ENCODE measurements around the gene HSD3B7.

HSD3B7 gene

GRCh38 chr16:31033709-31034492, 48.9 kb downstream of the HSD3B7 start:
- Histone ChIP-seq H3K27ac (ENCODE audit: low read depth, low read length) (peak overlapping the region; percentile 96), H3K27me3 (ENCODE audit: control insufficient read depth in 5 of 5, insufficient read depth in 4 of 5, low read length in 5 of 5) (no peaks in the 10 kb centered on the region), H3K4me3 (ENCODE audit: low read depth in 1 of 5, low read length in 5 of 5) (peak overlapping the region; percentile 75 to 99 (median 97)), H3K9me3 (ENCODE audit: control insufficient read depth in 5 of 5, low read length in 5 of 5) (no peaks in the 10 kb centered on the region), H3K4me1 (ENCODE audit: control insufficient read depth in 5 of 5, insufficient read depth in 5 of 5, low read length in 5 of 5) (peaks cover 2 to 29% (median 25%) of the 10 kb centered on the region in 5 donors), H3K9ac (ENCODE audit: low read length in 5 of 5) (peak overlapping the region; percentile 56 to 98 (median 84)), H3K36me3 (ENCODE audit: control insufficient read depth in 5 of 5, insufficient read depth in 5 of 5, low read length in 5 of 5) (peaks cover 0 to 36% (median 27%) of the 10 kb centered on the region in 5 donors)

GRCh38 chr16:31036691-31037090, 51.7 kb downstream of the HSD3B7 start:
- Histone ChIP-seq H3K9me3 (ENCODE audit: control insufficient read depth in 5 of 5, low read length in 5 of 5) (no peaks in the 10 kb centered on the region), H3K27ac (ENCODE audit: low read depth, low read length) (no peak overlapping the region), H3K27me3 (ENCODE audit: control insufficient read depth in 5 of 5, insufficient read depth in 4 of 5, low read length in 5 of 5) (no peaks in the 10 kb centered on the region), H3K36me3 (ENCODE audit: control insufficient read depth in 5 of 5, insufficient read depth in 5 of 5, low read length in 5 of 5) (peaks cover 0 to 61% (median 48%) of the 10 kb centered on the region in 5 donors), H3K4me1 (ENCODE audit: control insufficient read depth in 5 of 5, insufficient read depth in 5 of 5, low read length in 5 of 5) (peaks cover 2 to 29% (median 24%) of the 10 kb centered on the region in 5 donors), H3K9ac (ENCODE audit: low read length in 5 of 5) (no peak overlapping the region), H3K4me3 (ENCODE audit: low read depth in 1 of 5, low read length in 5 of 5) (no peak overlapping the region)

Data from subcutaneous abdominal adipose tissue (tissue), 5 donors.